T follicular helper cell (primary cell): ENCODE results near the gene DIP2C.

Source experiments
- DNase-seq: peaks from one replicate; pipeline ENCODE4 v3.0.0-alpha.2; 2020; ENCODE audit warnings: low read depth

Gene DIP2C

DNA sequence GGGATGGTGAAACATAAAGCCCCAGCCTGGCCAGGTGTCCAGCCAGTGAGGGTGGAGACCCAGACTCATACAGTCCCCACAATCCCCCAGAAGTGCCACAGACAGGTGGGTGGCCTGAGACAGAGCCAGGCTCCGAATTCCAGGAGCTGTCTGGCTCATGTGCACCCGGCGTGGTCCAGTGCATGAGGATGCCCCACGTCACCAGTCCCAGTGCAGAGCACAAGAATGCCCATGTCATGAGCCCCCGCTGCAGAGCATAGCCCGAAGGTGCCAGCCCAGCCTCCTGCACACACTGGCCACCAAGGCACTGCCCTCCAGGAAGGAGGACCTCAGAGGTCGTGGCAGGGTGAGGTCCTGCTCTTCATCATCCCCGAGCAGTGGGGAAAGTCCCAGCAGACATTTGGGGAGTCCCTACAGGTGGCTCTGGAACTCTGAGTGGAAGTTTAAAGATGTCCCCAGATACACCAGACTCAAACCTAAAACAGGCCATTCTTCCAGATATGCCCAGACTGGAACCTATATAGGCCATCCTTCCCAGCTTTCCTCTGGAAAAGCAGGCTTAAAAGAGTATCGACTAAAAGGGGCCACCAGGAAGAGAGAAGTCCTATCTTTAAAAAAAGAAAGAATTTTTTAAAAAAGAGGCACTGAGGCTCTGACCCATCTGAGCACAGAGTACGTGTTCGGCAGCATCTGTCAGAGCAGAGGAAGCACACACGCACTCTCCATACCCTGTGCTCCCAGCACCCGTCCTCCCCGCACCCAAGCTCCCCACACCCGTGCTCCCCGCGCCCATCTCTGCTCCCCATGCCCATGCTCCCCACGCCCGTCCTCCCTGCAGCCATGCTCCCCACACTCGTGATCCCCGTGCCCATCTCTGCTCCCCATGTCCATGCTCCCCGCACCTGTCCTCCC, 11.5 kb downstream of the DIP2C start:
- no peak for DNase-seq

DNA sequence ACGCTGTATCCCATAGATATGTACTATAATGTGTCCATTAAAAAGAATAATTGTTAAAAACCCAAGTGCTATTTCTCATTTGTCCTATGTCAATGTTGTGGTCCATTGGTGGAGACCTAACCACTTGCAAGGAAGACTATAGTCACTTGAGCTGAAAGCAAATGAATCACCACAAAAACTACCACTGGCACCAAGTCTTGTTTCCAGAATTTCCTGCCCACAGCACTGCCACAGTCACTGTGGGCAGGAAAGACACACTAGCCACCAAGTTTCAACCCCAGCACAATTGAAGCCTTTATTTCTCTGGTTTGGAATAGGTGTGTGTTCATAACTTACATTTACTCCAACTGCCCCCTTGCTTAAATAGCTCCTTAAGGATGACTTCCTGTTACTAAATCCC, 12.4 kb downstream of the DIP2C start:
- no peak for DNase-seq

GRCh38 chr10:676178-676577, 13.3 kb downstream of the DIP2C start:
- DNase-seq: no peak

GRCh38 chr10:675532-675931, 13.9 kb downstream of the DIP2C start:
- no peak for DNase-seq

- DNase-seq: no peak
Observed at GRCh38 chr10:673492-673891, 16.0 kb downstream of the DIP2C start.

- no peak for DNase-seq
Observed at GRCh38 chr10:672992-673391, 16.5 kb downstream of the DIP2C start.

- DNase-seq: no peak
Observed at GRCh38 chr10:672203-672602, 17.3 kb downstream of the DIP2C start.

- DNase-seq: no peak
Observed at GRCh38 chr10:670990-671389, 18.5 kb downstream of the DIP2C start.

- DNase-seq: no peak
Observed at GRCh38 chr10:670038-670437, 19.4 kb downstream of the DIP2C start.

DNA sequence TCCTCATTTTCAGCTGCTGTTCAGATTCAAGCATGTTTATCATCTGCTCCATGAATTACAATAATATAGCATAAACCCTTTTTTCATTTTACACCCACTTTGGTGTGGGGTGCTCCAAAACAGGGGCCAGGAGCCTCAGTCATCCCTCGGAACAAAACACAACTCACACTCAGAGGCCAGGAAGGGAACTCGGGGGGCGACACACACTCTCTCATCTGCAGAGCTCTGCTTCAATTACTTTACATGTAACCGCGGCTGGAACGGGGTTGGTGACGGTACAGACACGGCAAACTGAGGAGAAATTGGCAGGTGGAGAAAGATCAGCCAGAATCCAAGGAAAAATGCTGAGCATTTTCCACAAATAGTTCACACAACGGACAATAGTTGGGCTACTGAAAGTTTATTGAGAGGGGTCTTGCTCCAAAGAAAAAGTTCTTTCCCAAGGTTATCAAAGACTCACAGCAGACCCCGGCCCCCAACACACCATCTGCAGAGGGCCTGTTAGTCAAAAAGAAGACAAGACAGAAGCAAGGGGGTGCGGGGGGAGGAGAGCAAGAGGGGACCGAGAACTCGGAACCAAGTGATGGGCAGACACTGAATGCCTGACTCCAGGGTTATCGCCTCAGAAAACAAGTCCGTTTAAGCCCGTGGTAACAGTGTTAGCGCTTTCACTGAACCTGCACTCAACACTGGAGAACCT, 20.5 kb downstream of the DIP2C start:
- DNase-seq: no peak

- no peak for DNase-seq
Observed at GRCh38 chr10:667602-668143, 21.8 kb downstream of the DIP2C start.

DNA sequence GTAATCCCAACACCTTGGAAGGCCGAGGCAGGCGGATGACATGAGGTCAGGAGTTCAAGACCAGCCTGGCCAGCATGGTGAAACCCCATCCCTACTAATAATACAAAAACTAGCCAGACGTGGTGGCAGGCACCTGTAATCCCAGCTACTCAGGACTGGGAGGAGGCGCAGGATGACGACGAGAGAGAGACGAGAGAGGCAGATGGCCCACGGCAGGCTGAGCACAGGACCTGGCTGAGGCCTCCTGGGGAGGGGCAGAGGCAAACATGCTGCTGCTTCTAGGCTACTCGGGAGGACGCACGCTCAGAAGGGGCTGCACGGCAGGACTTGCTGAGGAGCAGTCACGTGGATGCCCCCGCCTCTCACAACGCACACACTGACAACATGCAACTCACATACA, 22.4 kb downstream of the DIP2C start:
- no peak for DNase-seq

- DNase-seq: no peak
Observed at GRCh38 chr10:666237-667012, 23.0 kb downstream of the DIP2C start.

DNA sequence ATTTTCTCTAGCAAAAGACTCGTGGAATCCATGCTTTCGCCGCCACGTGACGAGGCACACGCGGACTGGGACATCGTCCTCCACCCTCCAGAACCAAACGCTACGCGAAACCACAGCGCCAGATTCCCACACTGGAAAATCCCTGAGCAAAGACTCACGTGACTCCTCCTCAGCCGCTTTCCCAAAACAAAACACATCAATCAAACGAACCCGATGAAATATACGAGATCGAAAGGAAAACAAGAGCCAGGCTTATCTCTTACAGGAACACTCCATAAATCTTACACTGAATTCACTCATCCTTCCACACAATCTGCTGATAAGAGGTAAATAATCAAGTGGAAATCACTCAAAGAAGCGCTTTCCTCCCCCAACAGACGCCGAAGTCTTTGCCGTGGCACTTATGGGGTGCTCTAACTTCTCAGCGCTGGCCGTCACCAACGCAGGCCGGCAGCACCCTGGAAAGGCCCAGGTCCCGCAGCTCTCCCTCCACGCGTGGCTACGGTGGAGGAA, 23.8 kb downstream of the DIP2C start:
- no peak for DNase-seq

DNA sequence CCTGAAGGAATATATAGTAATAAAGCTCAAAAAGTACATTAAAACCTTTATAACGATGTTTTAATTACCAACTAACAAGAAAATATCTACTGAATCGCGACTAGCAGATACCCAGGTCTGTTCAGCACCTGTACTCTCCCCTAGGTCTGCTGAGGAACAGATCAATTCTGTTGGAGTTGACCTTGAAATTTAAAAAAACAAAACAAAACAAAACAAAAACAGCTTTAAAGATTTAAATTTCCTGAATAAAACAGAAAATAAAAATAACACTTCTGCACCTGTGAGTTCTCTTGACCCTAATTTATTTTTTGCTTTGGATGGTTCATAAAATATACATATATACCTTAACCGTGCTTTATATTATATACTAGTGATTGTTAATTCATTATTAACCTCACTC, 24.6 kb downstream of the DIP2C start:
- DNase-seq: no peak

- no peak for DNase-seq
Observed at GRCh38 chr10:664301-664700, 25.2 kb downstream of the DIP2C start.

DNA sequence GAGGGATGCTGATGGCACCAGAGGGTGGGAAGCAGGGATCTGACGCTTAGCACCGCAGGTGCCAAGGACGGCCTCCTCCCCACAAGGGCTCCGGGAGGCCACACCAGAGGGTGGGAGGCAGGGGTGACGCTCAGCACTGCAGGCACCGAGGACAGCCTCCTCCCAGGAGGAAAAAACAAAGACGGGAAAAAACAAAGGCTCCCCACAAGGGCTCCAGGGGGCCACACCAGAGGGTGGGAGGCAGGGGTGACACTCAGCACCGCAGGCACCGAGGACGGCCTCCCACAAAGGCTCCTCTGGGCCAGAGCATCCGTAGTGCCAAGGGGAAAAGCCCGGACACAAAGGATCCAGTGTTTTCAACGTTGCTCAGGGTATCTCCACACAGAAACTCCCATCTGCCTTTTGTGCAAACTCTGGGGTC, 25.6 kb downstream of the DIP2C start:
- no peak for DNase-seq

DNA sequence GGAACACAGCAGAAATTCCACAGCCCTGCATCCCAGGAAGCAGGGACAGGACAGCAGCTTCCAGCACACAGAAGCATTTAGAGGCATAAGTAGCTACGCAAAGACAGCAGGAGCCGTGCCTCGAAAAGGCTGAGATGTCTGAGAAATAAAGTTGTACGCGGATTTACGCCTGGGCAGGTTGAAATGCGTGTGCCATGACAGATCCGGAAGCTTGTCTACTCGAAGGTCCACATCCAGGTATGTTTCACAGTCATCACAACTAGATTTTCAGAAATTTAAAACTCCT, 26.1 kb downstream of the DIP2C start:
- no peak for DNase-seq

DNA sequence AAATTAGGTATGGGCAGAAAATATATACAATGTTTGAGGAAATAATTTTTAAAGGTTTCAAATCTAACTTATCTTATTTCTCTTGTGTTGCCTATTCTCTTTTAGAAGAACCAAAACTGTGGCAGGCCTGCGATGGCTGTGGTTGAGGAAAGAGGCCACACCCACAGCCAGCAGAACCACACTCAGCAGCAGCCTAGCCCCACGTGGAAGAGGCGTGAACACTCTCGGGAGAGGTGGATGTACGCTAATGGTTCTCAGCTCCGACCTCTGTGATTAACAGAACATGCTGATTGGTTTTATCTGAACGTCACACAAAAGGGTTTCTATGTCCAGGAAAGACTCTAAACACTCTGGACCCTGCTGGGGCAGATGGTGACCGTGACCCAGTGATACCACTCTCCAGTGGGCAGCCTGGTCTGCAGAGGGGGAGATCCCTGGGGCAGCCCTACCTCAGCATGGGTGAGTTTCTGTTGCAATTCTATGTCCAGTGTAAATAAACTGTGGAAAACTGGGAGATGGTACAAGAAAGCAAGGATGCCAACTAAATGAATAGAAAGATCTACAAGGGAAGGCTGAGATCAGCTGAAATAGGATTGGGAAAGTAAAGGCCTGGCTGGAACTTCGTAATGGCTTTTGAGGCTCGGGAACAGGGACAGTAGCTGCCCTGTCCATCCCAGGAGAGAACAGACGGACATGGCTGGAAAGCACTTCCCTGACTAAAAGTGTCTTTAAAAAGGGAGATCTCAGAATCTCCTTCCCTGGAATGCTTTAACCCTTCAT, 26.6 kb downstream of the DIP2C start:
- DNase-seq: no peak

DNA sequence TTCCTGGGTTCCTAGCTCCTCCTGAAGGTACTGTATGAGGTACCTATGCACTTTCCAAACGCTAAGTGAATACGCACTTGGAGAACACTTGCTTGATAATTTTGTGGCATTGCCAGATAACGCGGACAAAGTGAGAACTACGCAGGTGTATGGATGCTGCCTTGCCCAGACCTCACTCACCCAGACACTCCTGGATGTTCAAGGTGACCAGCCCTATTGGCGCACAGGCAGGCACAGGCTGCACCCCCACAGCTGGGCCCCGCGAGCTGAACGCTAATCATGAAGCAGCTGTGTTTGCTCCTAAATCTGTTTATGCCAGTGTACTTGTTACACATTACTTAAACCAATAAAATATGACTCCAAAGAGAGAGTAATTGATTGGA, 27.3 kb downstream of the DIP2C start:
- no peak for DNase-seq

DNA sequence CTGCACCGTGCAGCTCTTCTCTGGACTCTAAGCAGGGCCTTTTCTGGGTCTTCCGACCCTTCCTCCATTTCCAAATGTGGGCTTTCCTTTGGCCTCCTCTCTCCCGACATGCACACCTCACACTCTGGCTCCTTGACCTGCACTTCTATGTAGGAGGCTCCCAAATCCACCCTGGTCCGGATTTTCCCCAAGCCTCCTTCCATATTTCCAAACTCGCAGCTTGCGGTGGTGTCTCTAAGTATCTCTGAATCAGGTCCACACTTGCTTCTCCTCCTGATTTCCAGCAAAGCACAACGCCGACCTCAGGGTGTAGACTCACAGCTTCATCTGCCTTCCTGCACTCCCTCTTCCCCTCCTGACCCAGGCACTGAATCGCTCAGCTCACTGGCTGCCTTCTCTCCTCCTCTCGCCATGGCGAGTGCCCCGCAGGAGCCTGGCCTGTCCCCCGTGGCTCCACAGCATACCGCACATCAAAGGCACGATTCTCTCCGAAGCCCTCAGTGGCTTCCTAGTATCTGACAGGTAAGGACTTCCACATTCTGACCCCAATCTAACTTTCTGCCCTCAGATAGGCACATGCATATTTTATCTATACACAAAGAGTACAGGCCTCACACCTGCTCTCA, 27.8 kb downstream of the DIP2C start:
- DNase-seq: no peak
